HepG2 (cell line): ENCODE measurements around the gene CCDC183. TPM values are rescaled to one million over a fixed set of nuclear protein-coding genes. Genes with fewer than 3 reads are reported as not detected.

Experiments used
- BCL3 ChIP-seq: sonication (generic); formaldehyde crosslinking; IDR thresholded peaks from 2 replicates; pipeline ENCODE4 v1.5.1; 2020; ENCODE audit warnings: mild to moderate bottlenecking, missing genetic modification reagents, moderate library complexity
- FOXA1 ChIP-seq, 2 experiments: fragments of 450-650 bp in 1 of 2; sonication (generic) in 1 of 2; formaldehyde crosslinking in 1 of 2; IDR thresholded peaks; 2 replicates each; pipeline versions ENCODE4 v1.4.0 to v1.6.1; 2016 to 2020; ENCODE audit warnings: missing genetic modification reagents in 1 of 2
- GPN1 ChIP-seq: sonication (generic); formaldehyde crosslinking; IDR thresholded peaks from 2 replicates; pipeline ENCODE4 v1.5.1; 2020; ENCODE audit warnings: missing genetic modification reagents, borderline replicate concordance
- HDAC1 ChIP-seq: sonication (generic); formaldehyde crosslinking; IDR thresholded peaks from 2 replicates; pipeline ENCODE4 v1.5.1; 2020; ENCODE audit warnings: mild to moderate bottlenecking, missing genetic modification reagents
- JDP2 ChIP-seq: sonication (generic); formaldehyde crosslinking; IDR thresholded peaks from 2 replicates; pipeline ENCODE4 v1.8.1; 2022; ENCODE audit warnings: missing genetic modification reagents, borderline replicate concordance
- MAZ ChIP-seq, 2 experiments: sonication (generic) in 1 of 2; formaldehyde crosslinking in 1 of 2; IDR thresholded peaks; 2 replicates each; pipeline versions ENCODE4 v1.5.0 to v1.6.1; 2012 to 2020; ENCODE audit warnings: low read depth in 2 of 2, mild to moderate bottlenecking in 2 of 2, borderline replicate concordance in 1 of 2, improper control_type of control experiment in 1 of 2, low read length in 1 of 2, missing genetic modification reagents in 1 of 2, moderate library complexity in 1 of 2
- NR2F1 ChIP-seq, 2 experiments: fragments of 450-650 bp in 1 of 2; formaldehyde crosslinking in 1 of 2; IDR thresholded peaks; 2 replicates each; pipeline versions ENCODE4 v1.5.0 to v1.6.1; 2016 to 2020; ENCODE audit warnings: mild to moderate bottlenecking in 1 of 2, missing compliant biosample characterization in 1 of 2, missing genetic modification reagents in 1 of 2, moderate library complexity in 1 of 2
- RBFOX2 ChIP-seq: fragments of 200-400 bp; formaldehyde crosslinking; IDR thresholded peaks from 2 replicates; pipeline ENCODE4 v1.6.1; 2017; ENCODE audit warnings: low read depth, mild to moderate bottlenecking, low read length
- RBM22 ChIP-seq: fragments of 200-400 bp; formaldehyde crosslinking; optimal IDR thresholded peaks from 2 replicates; pipeline ENCODE3; 2017; ENCODE audit warnings: mild to moderate bottlenecking, low read length, moderate library complexity
- RFX1 ChIP-seq: fragments of 450-650 bp; IDR thresholded peaks from 2 replicates; pipeline ENCODE4 v1.6.1; 2017
- SAFB2 ChIP-seq: sonication (generic); formaldehyde crosslinking; IDR thresholded peaks from 2 replicates; pipeline ENCODE4 v1.5.1; 2020; ENCODE audit warnings: missing genetic modification reagents, low read depth, mild to moderate bottlenecking, borderline replicate concordance
- SSRP1 ChIP-seq: IDR thresholded peaks from 2 replicates; pipeline ENCODE4 v1.6.1; 2016; ENCODE audit warnings: control low read depth
- ZNF121 ChIP-seq: sonication (generic); formaldehyde crosslinking; IDR thresholded peaks from 2 replicates; pipeline ENCODE4 v1.5.0; 2020; ENCODE audit warnings: mild to moderate bottlenecking, missing genetic modification reagents
- ZNF225 ChIP-seq: sonication (generic); formaldehyde crosslinking; IDR thresholded peaks from 2 replicates; pipeline ENCODE4 v1.4.0; 2020; ENCODE audit warnings: mild to moderate bottlenecking, missing genetic modification reagents
- ZNF296 ChIP-seq: sonication (generic); formaldehyde crosslinking; conservative IDR thresholded peaks from 2 replicates; pipeline ENCODE4 v1.5.0; 2020; ENCODE audit warnings: mild to moderate bottlenecking, missing genetic modification reagents
- ZNF337 ChIP-seq: sonication (generic); formaldehyde crosslinking; IDR thresholded peaks from 2 replicates; pipeline ENCODE4 v1.5.1; 2020; ENCODE audit warnings: missing genetic modification reagents, low read depth, mild to moderate bottlenecking, borderline replicate concordance
- ZNF33A ChIP-seq: sonication (generic); formaldehyde crosslinking; IDR thresholded peaks from 2 replicates; pipeline ENCODE4 v1.5.1; 2020; ENCODE audit warnings: missing genetic modification reagents, mild to moderate bottlenecking, moderate library complexity, borderline replicate concordance
- ZNF772 ChIP-seq: sonication (generic); formaldehyde crosslinking; IDR thresholded peaks from 2 replicates; pipeline ENCODE4 v1.5.0; 2020; ENCODE audit warnings: mild to moderate bottlenecking, missing genetic modification reagents
- ZNF788 ChIP-seq: sonication (generic); formaldehyde crosslinking; IDR thresholded peaks from 2 replicates; pipeline ENCODE4 v1.5.0; 2020; ENCODE audit warnings: mild to moderate bottlenecking, missing genetic modification reagents, borderline replicate concordance
- polyA plus RNA-seq, 8 experiments: library from polyadenylated mRNA; depleted of rRNA in 3 of 8; stranded (reverse) in 7 of 8; unstranded in 1 of 8; fragments of >200 nt; fragmentation: Illumina TruSeq in 4 of 8; extraction: Trizol in 4 of 8; gene quantifications; 2 replicates each; pipeline versions ENCODE4 v1.2.1 to v1.2.3, GENCODE V29; 2011 to 2016; ENCODE audit warnings: low read depth in 4 of 8, missing spikeins in 1 of 8, mixed read lengths in 1 of 8; ENCODE audit not compliant: insufficient read depth in 1 of 8
- total RNA-seq, 5 experiments: library from RNA; depleted of rRNA; stranded (reverse); fragments of >200 nt; fragmentation: Illumina TruSeq; extraction: Trizol; gene quantifications; 2 replicates each; pipeline ENCODE4 v1.2.3, GENCODE V29; 2016; ENCODE audit warnings: low read depth in 1 of 5
- TF ChIP-seq, protein P1 (sequence below): sonication (generic); formaldehyde crosslinking; IDR thresholded peaks from 2 replicates; pipeline ENCODE4 v1.5.0; 2020; ENCODE audit warnings: missing genetic modification reagents
- TF ChIP-seq, protein P2 (sequence below): sonication (generic); formaldehyde crosslinking; IDR thresholded peaks from 2 replicates; pipeline ENCODE4 v1.5.0; 2020; ENCODE audit warnings: missing genetic modification reagents, mild to moderate bottlenecking, borderline replicate concordance
- TF ChIP-seq, protein P3 (sequence below): fragments of 450-650 bp; IDR thresholded peaks from 2 replicates; pipeline ENCODE4 v1.6.1; 2017
- TF ChIP-seq, protein P4 (sequence below): sonication (generic); formaldehyde crosslinking; IDR thresholded peaks from 2 replicates; pipeline ENCODE4 v1.5.1; 2020; ENCODE audit warnings: missing genetic modification reagents, mild to moderate bottlenecking, borderline replicate concordance

The CCDC183 gene
- total and polyA plus RNA-seq, 2 of the 13 experiments (the other 11 are each of a cell fraction or from before 2014, with no cell fraction given): 5.0 to 66.4 TPM

GRCh38 chr9:136794281-136794999 is 1.7 kb upstream of the CCDC183 start (continued):
- no peak for TF ChIP-seq JDP2 (CRISPR knock-in tag)
- TF ChIP-seq ZNF772: no peak
- TF ChIP-seq ZNF33A (CRISPR knock-in tag): 0 out of 2 replicates have a peak, but pooled peaks have one; percentile 21
- TF ChIP-seq SSRP1: no peak
- no peak for TF ChIP-seq ZNF225 (CRISPR knock-in tag)
- TF ChIP-seq, protein P1, sequence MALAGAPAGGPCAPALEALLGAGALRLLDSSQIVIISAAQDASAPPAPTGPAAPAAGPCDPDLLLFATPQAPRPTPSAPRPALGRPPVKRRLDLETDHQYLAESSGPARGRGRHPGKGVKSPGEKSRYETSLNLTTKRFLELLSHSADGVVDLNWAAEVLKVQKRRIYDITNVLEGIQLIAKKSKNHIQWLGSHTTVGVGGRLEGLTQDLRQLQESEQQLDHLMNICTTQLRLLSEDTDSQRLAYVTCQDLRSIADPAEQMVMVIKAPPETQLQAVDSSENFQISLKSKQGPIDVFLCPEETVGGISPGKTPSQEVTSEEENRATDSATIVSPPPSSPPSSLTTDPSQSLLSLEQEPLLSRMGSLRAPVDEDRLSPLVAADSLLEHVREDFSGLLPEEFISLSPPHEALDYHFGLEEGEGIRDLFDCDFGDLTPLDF (CRISPR knock-in tag): no peak
- TF ChIP-seq ZNF337 (CRISPR knock-in tag): 0 out of 2 replicates have a peak, but pooled peaks have one; percentile 16
- TF ChIP-seq FOXA1 (IDR thresholded peaks at IDR 0.05): no peak
- TF ChIP-seq FOXA1 (CRISPR knock-in tag; IDR thresholded peaks at IDR 0.05): no peak
- TF ChIP-seq, protein P2, sequence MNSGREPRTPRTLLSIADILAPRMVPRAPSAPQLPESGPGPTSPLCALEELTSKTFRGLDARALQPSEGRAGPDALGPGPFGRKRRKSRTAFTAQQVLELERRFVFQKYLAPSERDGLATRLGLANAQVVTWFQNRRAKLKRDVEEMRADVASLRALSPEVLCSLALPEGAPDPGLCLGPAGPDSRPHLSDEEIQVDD: no peak
- TF ChIP-seq SAFB2 (CRISPR knock-in tag): peak; percentile 36; the same call in 1 of the 2 replicates
- TF ChIP-seq HDAC1: no peak
- no peak for TF ChIP-seq GPN1 (CRISPR knock-in tag)
- no peak for TF ChIP-seq RBFOX2
- no peak for TF ChIP-seq MAZ (IDR thresholded peaks at IDR 0.05; ENCODE audit: borderline replicate concordance, low read depth, low read length)
- no peak for TF ChIP-seq MAZ (CRISPR knock-in tag; IDR thresholded peaks at IDR 0.05; ENCODE audit: low read depth)
- peak; percentile 16 for TF ChIP-seq RBM22
- no peak for TF ChIP-seq ZNF296 (CRISPR knock-in tag)
- TF ChIP-seq RFX1: no peak
- no peak for TF ChIP-seq BCL3 (CRISPR knock-in tag)
- peak; percentile 30; the same call in 1 of the 2 replicates for TF ChIP-seq ZNF788 (CRISPR knock-in tag)
- TF ChIP-seq, protein P3, sequence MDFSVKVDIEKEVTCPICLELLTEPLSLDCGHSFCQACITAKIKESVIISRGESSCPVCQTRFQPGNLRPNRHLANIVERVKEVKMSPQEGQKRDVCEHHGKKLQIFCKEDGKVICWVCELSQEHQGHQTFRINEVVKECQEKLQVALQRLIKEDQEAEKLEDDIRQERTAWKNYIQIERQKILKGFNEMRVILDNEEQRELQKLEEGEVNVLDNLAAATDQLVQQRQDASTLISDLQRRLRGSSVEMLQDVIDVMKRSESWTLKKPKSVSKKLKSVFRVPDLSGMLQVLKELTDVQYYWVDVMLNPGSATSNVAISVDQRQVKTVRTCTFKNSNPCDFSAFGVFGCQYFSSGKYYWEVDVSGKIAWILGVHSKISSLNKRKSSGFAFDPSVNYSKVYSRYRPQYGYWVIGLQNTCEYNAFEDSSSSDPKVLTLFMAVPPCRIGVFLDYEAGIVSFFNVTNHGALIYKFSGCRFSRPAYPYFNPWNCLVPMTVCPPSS: no peak
- TF ChIP-seq, protein P4, sequence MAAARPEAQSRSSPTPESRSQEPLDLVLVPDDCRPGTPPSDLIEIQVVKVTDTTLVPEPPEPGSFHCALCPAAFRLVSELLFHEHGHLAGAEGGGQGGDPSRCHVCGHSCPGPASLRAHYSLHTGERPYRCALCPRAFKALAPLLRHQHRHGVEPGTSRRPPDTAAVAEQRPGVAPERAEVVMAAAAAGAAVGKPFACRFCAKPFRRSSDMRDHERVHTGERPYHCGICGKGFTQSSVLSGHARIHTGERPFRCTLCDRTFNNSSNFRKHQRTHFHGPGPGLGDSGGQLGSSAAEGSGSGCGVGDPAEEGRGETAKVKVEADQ: 0 out of 2 replicates have a peak, but pooled peaks have one; percentile 27
- no peak for TF ChIP-seq NR2F1 (CRISPR knock-in tag; IDR thresholded peaks at IDR 0.05)
- TF ChIP-seq ZNF121 (CRISPR knock-in tag): no peak
